NCI-H2196 treated with DMSO at 0.1 percent for 48 hours (cell line): ENCODE data around the gene MAD1L1.
A peak's percentile ranks its signal among the peaks of the same experiment; 100 is the strongest.

Experiments used
- DNase-seq: peaks from one replicate; lab custom pipeline; 2025; ENCODE audit not compliant: unreplicated experiment; lab: John Stamatoyannopoulos, UW

MAD1L1 gene

GRCh38 chr7:1946025-1946772, 286.5 kb downstream of the MAD1L1 start:
- DNase-seq, result no peak

DNA sequence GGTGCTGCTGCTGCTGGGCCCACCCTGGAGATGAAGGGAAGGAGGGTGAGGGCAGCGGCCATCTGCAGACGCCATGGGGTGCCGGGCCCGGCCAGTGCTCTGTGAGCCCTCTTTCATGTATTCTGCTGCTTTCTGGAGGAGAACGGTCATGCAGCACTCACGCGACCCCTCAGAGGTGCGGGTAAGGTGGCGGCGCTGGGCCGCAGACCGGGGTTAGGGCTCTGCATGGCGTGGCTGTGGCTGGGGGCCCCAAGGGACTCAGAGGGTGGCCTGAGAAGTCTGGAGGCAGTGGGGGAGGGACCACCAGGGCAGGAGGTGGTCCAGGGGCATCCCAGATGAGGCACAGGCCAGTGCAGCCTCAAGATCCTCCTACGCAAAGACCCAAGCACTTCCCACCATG, 287.2 kb downstream of the MAD1L1 start:
- DNase-seq, result no peak

- DNase-seq, result no peak
Measured at GRCh38 chr7:1944619-1945210, 288.0 kb downstream of the MAD1L1 start.

- no peak for DNase-seq
Measured at GRCh38 chr7:1943933-1944618, 288.7 kb downstream of the MAD1L1 start.

GRCh38 chr7:1943326-1943725, 289.4 kb downstream of the MAD1L1 start:
- DNase-seq, result no peak

- no peak for DNase-seq
Measured at GRCh38 chr7:1942941-1943289, 289.8 kb downstream of the MAD1L1 start.

- no peak for DNase-seq
Measured at GRCh38 chr7:1942243-1942940, 290.4 kb downstream of the MAD1L1 start.

- DNase-seq, result no peak
Measured at GRCh38 chr7:1941464-1942242, 291.1 kb downstream of the MAD1L1 start.

- no peak for DNase-seq
Measured at GRCh38 chr7:1940863-1941262, 291.9 kb downstream of the MAD1L1 start.

DNA sequence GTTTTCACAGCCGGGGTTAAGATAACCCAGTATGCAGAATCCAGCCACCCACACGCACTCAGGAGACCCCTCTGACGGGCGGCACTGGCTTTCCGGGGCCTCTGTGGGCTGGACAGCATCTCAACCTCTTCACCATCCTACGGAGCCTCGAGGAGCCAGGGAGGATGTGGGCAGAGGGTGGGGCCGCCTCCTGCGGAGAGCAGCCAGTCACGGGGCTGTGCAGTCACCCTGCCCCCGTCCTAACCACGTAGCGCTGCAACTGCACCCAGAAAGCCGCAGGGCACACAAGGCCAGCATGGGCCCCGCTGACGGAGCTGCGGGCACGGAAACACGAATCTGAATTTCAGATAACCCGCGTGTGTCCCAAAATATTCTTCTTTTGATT, 292.4 kb downstream of the MAD1L1 start:
- no peak for DNase-seq

DNA sequence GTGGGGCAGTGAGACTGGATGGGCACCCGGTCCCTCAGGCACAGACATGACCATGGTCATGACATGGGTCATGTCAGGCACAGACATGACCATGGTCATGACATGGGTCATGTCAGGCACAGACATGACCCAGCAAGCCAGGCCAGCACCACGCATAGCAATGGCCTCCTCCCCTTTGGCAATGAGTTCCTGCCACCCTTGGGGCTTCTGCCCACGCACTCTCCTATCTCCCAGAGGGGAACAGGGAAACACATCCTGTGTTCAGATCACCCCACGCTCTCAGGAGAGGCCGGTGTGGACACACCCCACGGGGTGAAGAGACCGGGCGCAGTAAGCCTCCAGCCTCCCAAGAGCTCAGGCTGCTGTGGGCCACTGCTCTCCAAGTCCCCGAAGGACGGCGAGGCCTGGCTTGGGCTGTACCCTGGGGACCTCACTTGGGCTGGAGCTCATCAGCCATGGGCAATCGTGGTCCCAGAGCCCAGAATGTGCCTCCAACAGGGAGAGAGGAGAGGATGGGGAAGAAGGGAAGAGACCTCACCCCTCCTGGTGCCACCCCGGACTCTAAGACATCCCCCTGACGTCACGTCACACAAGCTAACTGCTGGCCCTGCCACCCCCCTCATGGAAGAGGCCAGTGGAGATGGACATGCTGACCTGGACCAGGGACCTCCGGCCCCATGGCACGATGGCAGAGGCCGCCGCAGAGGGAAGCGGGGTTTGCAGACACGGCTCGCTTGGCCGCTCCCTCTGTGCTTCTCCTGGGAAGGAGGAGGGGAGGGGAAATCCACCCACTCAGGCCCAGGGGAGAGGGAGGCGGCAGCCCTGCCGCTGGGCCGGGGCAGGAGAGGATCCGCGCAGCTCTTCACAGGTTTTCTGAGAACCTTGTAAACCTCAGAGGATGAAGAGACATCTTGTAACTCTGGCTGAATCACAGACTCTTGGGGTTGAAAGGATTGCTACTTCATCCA, 293.0 kb downstream of the MAD1L1 start:
- DNase-seq, result no peak

DNA sequence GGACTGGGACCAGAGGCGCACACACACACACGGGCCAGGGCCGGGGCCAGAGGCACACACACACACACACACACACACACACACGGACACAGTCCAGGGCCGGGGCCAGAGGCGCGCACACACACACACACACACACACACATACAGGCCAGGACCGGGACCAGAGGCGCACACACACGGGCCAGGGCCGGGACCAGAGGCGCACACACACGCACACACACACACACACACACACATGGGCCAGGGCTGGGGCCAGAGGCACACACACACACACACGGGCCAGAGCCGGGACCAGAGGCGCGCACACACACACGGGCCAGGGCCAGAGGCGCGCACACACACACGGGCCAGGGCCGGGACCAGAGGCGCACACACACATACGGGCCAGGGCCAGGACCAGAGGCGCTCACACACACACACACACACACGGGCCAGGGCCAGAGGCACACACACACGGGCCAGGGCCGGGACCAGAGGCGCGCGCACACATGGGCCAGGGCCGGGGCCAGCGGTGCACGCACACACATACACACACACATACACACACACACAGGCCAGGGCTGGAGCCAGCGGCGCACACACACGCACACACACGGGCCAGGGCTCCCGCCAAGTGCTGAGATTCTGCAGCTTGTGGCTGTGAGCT, 293.8 kb downstream of the MAD1L1 start:
- no peak for DNase-seq

GRCh38 chr7:1937252-1937605, 295.5 kb downstream of the MAD1L1 start:
- DNase-seq, result no peak

GRCh38 chr7:1936531-1937251, 296.1 kb downstream of the MAD1L1 start:
- peak; percentile 12 for DNase-seq

DNA sequence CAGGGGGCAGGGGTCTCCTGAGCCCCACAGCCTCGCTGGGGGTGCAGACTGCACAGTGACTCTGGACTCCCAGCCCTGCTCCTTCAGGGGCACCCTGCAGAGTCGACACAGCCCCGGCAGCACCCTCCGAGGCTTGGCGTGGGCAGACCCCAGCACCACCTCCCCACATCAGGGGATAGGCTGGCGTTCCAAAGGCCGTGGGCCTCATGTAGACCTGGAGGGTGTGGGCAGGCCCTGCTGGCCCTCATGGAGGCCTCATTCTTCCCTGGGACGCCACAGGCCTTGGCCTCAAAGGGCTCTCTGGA, 296.8 kb downstream of the MAD1L1 start:
- DNase-seq, result no peak

DNA sequence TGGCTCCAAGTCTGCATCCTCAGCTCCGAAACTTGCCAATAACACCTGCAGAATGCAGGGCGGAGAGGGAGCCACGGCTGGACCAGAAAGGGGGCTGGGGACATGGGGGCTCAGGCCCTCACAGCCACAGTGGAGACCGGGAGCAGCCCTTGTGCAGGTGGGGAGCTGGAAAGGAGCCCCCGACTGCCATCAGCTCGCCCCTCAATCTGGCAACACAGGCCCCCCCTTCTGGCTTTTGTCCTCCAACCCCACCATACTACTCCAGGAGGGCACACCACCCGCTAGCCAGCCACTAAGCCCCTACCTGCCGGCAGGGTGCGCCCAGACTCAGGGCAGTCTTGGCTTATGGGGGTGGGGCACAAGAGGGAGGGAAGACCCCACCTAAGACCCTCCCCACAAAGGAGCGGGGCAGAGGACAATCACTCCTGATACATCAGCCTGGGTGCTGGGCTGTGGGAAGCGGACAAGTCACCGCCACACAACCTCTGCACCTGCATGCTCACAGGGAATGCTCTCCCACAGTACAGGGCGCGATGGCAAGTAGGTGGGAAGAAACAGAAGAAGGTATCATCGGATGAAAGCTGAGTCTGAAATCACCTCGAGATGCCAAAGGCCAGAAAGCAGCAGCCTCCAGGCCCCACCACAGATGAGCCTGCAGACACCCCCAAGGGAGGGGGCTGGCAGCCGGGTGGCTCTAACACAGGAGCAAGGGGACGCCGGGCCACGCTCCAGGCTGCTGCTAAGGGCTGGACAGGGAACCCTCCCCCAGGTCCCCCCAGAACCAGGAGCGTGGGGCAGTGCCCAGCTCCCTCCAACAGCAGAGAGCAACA, 297.4 kb downstream of the MAD1L1 start:
- no peak for DNase-seq

- DNase-seq, result no peak
Measured at GRCh38 chr7:1934756-1935155, 298.0 kb downstream of the MAD1L1 start.

- DNase-seq, result no peak
Measured at GRCh38 chr7:1934017-1934416, 298.7 kb downstream of the MAD1L1 start.
